Naive B cell (primary cell): ENCODE results near the gene AMBRA1. TPM values are rescaled to one million over a fixed set of nuclear protein-coding genes. Genes with fewer than 3 reads are reported as not detected.

Experiments used
- ATAC-seq, 2 donors: fragments of 150-1000 bp; cut with Tn5 transposase; 2 replicates each; pipeline ENCODE4 v1.10.0; 2021; ENCODE audit warnings: low read depth in 2 of 2, mild to moderate bottlenecking in 2 of 2, moderate library complexity in 2 of 2
- DNase-seq: peaks from one replicate; pipeline ENCODE4 v3.0.0; 2022
- H3K27ac Mint-ChIP-seq, 6 donors: one replicate each; pipeline ENCODE4 v1.8.0; 2020 to 2022; ENCODE audit warnings: mild to moderate bottlenecking in 6 of 6, mixed read lengths in 6 of 6, moderate library complexity in 5 of 6, inconsistent platforms in 2 of 6
- H3K27me3 Mint-ChIP-seq, 3 donors: one replicate each; pipeline ENCODE4 v1.8.0; 2021 to 2022; ENCODE audit warnings: mixed read lengths in 3 of 3, mild to moderate bottlenecking in 1 of 3
- H3K36me3 Mint-ChIP-seq, 2 donors: one replicate each; pipeline ENCODE4 v1.8.0; 2020 to 2022; ENCODE audit warnings: mixed read lengths in 2 of 2, inconsistent platforms in 1 of 2, mild to moderate bottlenecking in 1 of 2
- H3K4me1 Mint-ChIP-seq, 3 donors: one replicate each; pipeline ENCODE4 v1.8.0; 2020 to 2022; ENCODE audit warnings: mixed read lengths in 3 of 3, inconsistent platforms in 1 of 3, mild to moderate bottlenecking in 1 of 3, moderate library complexity in 1 of 3
- H3K4me3 Mint-ChIP-seq, 8 donors: one replicate each; pipeline ENCODE4 v1.8.0; 2020 to 2022; ENCODE audit warnings: mild to moderate bottlenecking in 8 of 8, mixed read lengths in 8 of 8, moderate library complexity in 8 of 8, inconsistent platforms in 2 of 8
- H3K9me3 Mint-ChIP-seq, 7 donors: one replicate each; pipeline ENCODE4 v1.8.0; 2020 to 2022; ENCODE audit warnings: mixed read lengths in 7 of 7, mild to moderate bottlenecking in 5 of 7, inconsistent platforms in 2 of 7, moderate library complexity in 1 of 7
- polyA plus RNA-seq, 6 donors: library from polyadenylated mRNA; unstranded; fragments of 300-500 nt; fragmentation: Illumina TruSeq; gene quantifications; one replicate each; pipeline ENCODE4 v1.2.3, GENCODE V29; 2021; ENCODE audit warnings: low read depth in 6 of 6

AMBRA1 gene
- polyA plus RNA-seq, 6 donors from 2014 or later = 6.6 to 11.3 (median 7.8) TPM

DNA sequence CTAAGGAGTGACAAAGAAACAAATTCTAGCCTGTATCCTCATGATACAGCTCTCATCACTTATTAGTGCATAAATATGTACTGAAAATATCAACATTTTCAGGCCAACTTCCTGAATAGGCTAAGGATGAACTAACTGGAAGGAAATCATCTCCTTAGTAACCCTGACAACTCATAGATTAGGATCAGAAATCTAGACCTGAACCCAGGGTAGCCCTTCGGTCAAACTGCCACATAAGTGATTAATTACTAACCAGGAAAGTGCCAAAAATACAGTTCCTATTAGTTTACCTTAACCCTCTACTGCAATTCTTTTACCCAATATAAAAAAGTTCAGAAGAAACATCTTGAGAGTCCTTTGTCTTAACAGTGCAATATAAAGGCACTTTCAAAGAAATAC is 40.0 kb downstream of the AMBRA1 start:
- no peaks in the 10 kb centered on the region for H3K27me3 Mint-ChIP-seq
- peaks cover 25 to 37% (median 34%) of the 10 kb centered on the region in 3 donors for H3K4me1 Mint-ChIP-seq
- no peaks in the 10 kb centered on the region for H3K9me3 Mint-ChIP-seq
- no peak overlapping the region for H3K4me3 Mint-ChIP-seq
- no peak for ATAC-seq
- no peaks in the 10 kb centered on the region for H3K36me3 Mint-ChIP-seq
- DNase-seq = no peak
- peak overlapping the region in 3 of 6 donors; percentile 18 to 60 (median 33) for H3K27ac Mint-ChIP-seq

DNA sequence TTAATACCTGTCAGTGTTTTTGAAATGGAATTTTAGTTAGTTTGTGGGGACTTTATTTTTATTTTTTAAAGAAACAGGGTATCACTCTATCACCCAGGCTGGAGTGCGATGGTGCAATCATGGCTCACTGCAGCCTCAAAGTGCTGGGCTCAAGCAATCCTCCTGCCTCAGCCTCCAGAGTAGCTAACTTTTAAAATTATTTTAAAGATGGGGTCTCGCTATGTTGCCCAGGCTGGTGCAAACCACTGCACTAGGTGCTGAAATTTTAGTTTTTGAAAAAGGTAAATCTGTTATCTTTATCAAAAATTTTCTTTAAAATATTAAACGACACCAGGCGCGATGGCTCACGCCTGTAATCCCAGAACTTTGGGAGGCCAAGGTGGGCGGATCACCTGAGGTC is 42.6 kb downstream of the AMBRA1 start:
- ATAC-seq (no peak), DNase-seq (no peak)
- H3K36me3 Mint-ChIP-seq = no peaks in the 10 kb centered on the region
- no peaks in the 10 kb centered on the region for H3K27me3 Mint-ChIP-seq
- no peaks in the 10 kb centered on the region for H3K9me3 Mint-ChIP-seq
- no peak overlapping the region for H3K27ac Mint-ChIP-seq
- H3K4me1 Mint-ChIP-seq = peaks cover 25 to 28% (median 27%) of the 10 kb centered on the region in 3 donors
- H3K4me3 Mint-ChIP-seq = peak overlapping the region in 1 of 8 donors; percentile 40

DNA sequence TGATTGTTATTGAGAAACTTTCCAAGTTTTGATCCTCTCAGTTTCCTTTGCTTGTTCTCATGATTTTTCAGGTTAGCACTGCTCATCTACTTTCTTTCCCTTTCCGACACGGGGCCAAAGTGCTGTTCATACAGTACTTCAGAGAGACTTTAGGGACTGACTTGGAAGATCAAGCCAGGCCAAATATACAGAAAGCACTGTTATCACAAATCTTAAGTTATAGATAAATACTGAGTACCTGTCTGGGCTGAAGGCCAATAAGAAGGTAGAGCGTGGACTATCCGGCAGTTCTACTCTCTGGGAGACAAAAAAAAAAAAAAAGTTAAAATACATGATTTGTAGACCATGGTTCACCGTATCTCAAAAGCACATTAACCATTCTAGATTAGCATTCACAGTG is 46.2 kb downstream of the AMBRA1 start:
- Mint-ChIP-seq H3K36me3 (peaks cover 5 to 14% of the 10 kb centered on the region in 2 donors), H3K27ac (peak overlapping the region in 1 of 6 donors; percentile 60), H3K4me1 (peaks cover 3 to 5% (median 4%) of the 10 kb centered on the region in 3 donors)

DNA sequence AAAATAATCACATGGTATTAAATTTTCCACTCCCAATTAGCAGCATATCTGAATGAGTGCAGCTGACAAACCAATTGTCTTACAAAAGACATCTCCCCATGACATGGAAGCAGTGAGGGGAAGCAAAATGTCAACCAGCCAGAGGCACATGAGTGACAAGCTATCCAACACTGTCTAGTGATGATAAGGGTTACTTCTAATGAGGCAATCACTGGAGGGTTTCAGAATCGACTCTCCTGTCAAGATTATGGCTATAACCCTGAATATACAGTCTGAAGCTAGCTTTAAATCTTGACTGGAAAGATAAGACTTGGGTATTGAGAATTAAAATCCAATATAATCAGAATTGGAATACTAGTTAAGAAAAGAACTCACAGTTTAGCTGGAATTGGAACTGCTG is 50.3 kb downstream of the AMBRA1 start:
- Mint-ChIP-seq H3K36me3 (peaks cover 14 to 15% of the 10 kb centered on the region in 2 donors), H3K9me3 (no peaks in the 10 kb centered on the region), H3K4me3 (no peak overlapping the region), H3K4me1 (peaks cover 0 to 5% (median 3%) of the 10 kb centered on the region in 3 donors), H3K27ac (peak overlapping the region in 1 of 6 donors; percentile 8), H3K27me3 (no peaks in the 10 kb centered on the region)
- no peak for DNase-seq
- ATAC-seq = no peak

More for the DNA sequence above, 46.2 kb downstream of the AMBRA1 start:
- H3K27me3 Mint-ChIP-seq = no peaks in the 10 kb centered on the region
- no peaks in the 10 kb centered on the region for H3K9me3 Mint-ChIP-seq
- no peak for DNase-seq
- ATAC-seq = no peak
- H3K4me3 Mint-ChIP-seq = no peak overlapping the region

DNA sequence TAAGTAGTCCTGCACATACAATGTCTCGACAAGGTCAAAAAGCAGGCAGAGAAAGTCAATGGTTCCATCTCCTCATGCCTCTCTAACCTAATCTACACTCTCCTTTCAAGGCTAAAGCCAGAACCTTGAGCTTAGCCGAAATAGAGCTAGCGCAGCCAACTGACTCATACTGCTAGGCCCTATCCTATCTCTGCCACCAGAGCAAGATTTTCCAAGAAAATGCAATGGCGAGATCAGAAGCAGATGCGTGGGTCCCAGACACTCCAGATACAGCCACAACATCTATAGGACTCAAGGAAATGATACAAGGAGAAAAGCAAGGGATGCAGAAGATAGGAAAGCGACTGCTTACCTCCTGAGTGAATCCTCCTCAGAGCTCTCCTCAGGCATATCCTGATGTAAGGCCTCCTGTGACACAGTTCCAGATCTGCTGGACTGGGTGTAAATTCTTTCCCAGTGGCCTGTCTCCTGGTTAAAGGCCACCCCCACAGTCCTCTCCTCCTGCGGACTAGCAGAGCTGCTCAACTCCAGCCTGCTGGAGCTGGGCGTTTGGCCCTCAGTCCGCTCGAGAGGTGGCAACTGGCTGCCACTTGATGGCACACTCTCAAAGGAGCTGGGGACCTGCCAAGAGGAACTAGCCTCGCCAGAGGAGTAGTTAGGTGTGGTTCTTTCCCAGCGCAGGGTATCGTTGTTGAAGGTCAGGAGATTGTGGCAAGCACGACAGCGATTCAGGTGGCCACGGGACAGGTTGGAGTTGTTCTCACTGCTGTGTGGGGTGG is 52.0 kb downstream of the AMBRA1 start:
- Mint-ChIP-seq H3K27me3 (no peaks in the 10 kb centered on the region), H3K4me1 (peaks cover 6 to 12% (median 7%) of the 10 kb centered on the region in 3 donors), H3K27ac (no peak overlapping the region), H3K4me3 (no peak overlapping the region), H3K9me3 (no peaks in the 10 kb centered on the region), H3K36me3 (peaks cover 14 to 15% of the 10 kb centered on the region in 2 donors)
- DNase-seq (no peak), ATAC-seq (no peak)

DNA sequence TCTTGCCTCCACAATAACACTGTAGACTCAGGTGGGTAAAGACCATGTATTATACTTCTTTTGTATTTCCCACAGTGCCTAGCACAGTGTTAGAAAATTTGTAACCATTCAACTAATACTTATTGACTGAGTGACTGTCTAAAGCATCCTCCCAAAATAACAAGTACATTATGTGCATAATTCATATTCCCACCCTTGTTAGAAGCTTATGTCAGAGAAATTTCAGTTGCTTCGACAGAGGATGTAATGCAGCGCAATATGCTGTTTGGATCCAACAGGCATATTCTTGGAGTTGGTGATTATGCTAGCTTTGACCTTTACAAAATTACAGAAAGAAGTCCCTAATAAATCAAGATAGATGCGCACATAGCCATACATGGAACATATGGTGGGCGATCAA is 53.0 kb downstream of the AMBRA1 start:
- Mint-ChIP-seq H3K4me3 (no peak overlapping the region), H3K27ac (no peak overlapping the region), H3K4me1 (peaks cover 6 to 20% (median 12%) of the 10 kb centered on the region in 3 donors), H3K36me3 (peaks cover 14 to 15% of the 10 kb centered on the region in 2 donors), H3K9me3 (no peaks in the 10 kb centered on the region), H3K27me3 (no peaks in the 10 kb centered on the region)
- ATAC-seq (no peak), DNase-seq (no peak)

DNA sequence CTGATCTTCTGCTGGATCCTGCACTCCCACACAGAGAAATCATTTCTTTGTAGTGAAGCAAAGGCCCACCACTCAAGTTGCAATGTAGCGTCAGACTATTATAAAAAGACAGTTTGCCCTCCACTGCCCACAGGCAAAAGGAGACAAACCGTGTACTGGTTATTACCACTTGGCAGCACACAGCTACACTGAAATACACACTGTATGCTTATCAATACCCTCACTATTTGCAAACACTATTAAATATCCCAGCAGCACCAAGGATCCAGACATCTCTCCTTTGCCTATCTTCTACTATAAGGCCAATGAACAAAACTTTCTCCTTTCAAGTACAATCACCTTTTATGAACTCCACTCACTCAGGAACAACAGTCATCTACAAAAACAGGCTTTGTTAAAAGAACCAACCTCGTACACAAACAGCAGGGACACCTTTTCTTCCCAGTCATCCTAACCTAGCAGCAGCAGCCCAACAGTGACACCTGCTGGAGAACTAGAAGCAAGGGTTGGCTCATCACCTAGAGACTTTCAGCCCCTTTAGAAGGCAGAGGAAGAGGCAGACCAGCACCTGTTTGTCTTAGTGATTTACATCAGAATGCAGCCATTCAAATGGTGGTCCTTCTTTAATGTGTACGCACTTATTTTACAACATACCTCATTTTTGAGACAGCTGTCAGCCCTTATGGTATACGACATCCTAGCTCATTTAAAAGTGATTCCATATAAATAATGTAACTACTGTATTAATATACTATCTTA is 56.1 kb downstream of the AMBRA1 start:
- H3K36me3 Mint-ChIP-seq = peaks cover 0 to 12% of the 10 kb centered on the region in 2 donors
- peak overlapping the region in 1 of 8 donors; percentile 45 for H3K4me3 Mint-ChIP-seq
- H3K4me1 Mint-ChIP-seq = peaks cover 18 to 27% (median 21%) of the 10 kb centered on the region in 3 donors
- ATAC-seq (peak; percentile 74 to 79), DNase-seq (peak; percentile 39)
- no peaks in the 10 kb centered on the region for H3K27me3 Mint-ChIP-seq
- no peaks in the 10 kb centered on the region for H3K9me3 Mint-ChIP-seq
- peak overlapping the region in 1 of 6 donors; percentile 29 for H3K27ac Mint-ChIP-seq

DNA sequence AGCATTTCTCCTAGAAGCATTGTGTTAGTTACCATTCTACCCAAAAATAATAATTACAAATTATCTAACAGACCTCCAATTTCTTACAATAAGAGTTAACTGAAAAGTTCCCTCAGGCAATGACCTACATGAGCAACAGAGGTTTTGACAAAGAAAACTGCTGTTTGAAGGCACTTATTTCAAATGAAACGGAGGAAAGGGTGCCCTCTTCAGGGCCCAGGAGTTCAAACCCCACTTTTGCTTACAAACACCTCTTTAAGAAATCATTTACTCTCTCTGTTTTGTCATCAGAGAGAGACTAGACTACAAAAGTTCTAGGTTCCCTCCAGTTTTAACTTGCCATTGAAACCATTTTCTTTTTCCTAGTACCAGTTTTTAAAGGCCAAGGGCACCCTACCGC is 56.7 kb downstream of the AMBRA1 start:
- peaks cover 18 to 25% (median 21%) of the 10 kb centered on the region in 3 donors for H3K4me1 Mint-ChIP-seq
- no peak overlapping the region for H3K27ac Mint-ChIP-seq
- DNase-seq (no peak), ATAC-seq (no peak)
- no peaks in the 10 kb centered on the region for H3K9me3 Mint-ChIP-seq
- no peaks in the 10 kb centered on the region for H3K27me3 Mint-ChIP-seq
- H3K4me3 Mint-ChIP-seq = peak overlapping the region in 1 of 8 donors; percentile 45
- peaks cover 0 to 8% of the 10 kb centered on the region in 2 donors for H3K36me3 Mint-ChIP-seq

DNA sequence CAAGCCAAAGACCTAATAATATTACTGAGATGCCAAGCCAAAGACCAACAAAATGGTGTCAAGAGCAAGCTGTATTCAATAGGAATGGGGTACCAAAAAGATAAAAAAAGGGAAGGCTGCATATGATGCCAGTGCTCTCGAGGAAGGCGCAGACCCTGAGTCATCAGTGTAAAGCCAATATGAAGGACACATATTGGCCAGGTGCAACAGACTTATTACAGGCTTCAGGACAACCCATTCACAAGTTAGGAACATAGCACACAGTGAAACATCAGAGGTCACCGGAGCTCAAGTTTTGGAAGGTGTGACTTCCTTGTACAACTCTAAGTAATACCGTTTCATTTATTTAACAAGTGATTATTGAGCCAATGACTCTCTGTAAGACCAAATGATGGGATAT is 58.1 kb downstream of the AMBRA1 start:
- no peaks in the 10 kb centered on the region for H3K27me3 Mint-ChIP-seq
- ATAC-seq (no peak), DNase-seq (no peak)
- no peaks in the 10 kb centered on the region for H3K36me3 Mint-ChIP-seq
- peaks cover 18 to 25% (median 24%) of the 10 kb centered on the region in 3 donors for H3K4me1 Mint-ChIP-seq
- H3K4me3 Mint-ChIP-seq = no peak overlapping the region
- H3K27ac Mint-ChIP-seq = peak overlapping the region in 1 of 6 donors; percentile 22
- no peaks in the 10 kb centered on the region for H3K9me3 Mint-ChIP-seq

DNA sequence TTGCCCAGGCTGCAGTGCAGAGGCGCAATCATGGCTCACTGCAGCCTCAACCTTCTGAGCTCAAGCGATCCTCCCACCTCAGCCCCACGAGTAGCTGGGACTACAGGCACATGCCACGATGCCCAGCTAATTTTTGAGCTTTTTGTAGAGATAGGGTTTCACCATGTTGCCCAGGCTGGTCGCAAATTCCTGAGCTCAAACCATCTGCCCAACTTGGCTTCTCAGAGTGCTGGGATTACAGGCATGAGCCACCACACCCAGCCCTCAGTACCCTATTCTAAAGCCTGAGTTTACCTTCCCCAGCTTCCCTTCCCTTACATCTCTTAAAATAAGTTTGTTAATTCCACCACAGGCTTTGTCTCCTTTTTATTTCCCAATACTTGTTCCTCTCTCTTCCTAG is 59.1 kb downstream of the AMBRA1 start:
- ATAC-seq = no peak
- no peaks in the 10 kb centered on the region for H3K27me3 Mint-ChIP-seq
- H3K4me3 Mint-ChIP-seq = no peak overlapping the region
- no peaks in the 10 kb centered on the region for H3K9me3 Mint-ChIP-seq
- DNase-seq = no peak
- H3K36me3 Mint-ChIP-seq = no peaks in the 10 kb centered on the region
- H3K4me1 Mint-ChIP-seq = peaks cover 22 to 31% (median 28%) of the 10 kb centered on the region in 3 donors
- peak overlapping the region in 3 of 6 donors; percentile 8 to 64 (median 21) for H3K27ac Mint-ChIP-seq

DNA sequence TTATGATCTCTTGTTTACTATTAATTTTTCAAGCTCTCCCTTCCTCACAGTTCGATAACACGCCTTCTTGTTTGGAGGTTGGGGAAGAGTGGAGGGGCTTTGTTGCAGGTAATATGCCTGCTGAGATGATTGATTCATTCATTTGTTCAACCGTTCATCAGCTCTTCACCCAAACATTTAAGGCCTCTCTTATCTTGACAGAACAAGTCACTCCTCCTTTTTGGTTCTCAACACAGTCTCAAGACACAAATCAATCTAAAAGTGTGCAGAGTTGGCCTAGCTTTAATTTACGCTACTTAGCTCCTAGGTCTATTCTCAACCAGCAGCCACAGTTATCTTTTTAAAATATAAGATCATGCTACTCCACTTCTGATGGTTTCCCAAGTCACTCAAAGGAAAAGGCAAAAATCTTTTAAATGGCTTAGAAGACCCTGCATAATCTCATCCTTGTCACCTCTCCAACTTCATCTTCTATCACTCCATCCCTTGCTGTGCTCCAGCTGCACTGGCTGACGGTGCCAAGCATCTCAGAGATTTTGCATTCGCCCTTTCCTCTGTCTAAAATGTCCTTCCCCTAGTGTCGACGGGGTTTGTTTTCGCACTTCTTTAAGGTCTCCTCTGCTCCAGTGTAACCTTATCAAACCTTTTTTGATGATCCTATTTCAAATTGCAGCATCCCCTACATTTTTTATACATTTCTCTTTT is 60.3 kb downstream of the AMBRA1 start:
- Mint-ChIP-seq H3K4me1 (peaks cover 32 to 43% (median 39%) of the 10 kb centered on the region in 3 donors), H3K4me3 (peak overlapping the region in 2 of 8 donors; percentile 10 to 56), H3K27me3 (no peaks in the 10 kb centered on the region), H3K27ac (peak overlapping the region in 3 of 6 donors; percentile 21 to 67 (median 63)), H3K9me3 (no peaks in the 10 kb centered on the region), H3K36me3 (no peaks in the 10 kb centered on the region)
- ATAC-seq (no peak), DNase-seq (no peak)

DNA sequence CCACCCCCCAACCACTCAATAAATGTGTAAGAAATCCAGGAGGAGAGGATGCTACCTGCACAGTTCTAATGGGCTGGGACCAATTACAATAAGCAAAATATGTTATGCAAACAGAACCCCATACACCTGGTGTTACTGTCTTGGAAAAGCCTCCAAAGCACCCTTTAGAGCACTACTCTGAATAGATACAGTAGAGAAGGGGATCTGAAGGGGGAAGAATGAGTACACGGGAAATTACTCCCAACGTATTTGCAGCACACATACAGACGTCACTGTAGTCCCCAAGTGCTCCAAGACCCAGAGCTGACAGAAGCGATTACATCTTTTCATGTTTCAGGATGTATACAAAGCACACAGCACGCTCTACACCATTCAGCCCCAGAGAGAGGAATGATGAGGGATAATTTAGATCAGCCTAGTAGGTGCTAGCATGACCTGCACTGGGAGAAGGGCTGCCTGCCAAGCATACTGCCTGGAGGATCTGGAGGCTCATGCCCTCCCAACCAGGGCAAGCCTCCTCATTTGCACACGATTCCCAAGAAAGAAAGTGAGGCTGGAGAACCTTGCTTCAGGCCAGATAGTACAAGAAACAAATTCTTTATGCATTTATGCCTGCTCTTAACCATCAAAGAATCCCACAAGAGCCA is 63.8 kb downstream of the AMBRA1 start:
- Mint-ChIP-seq H3K36me3 (peaks cover 0 to 5% of the 10 kb centered on the region in 2 donors), H3K27ac (peak overlapping the region in 1 of 6 donors; percentile 30), H3K9me3 (no peaks in the 10 kb centered on the region), H3K4me1 (peaks cover 31 to 39% (median 32%) of the 10 kb centered on the region in 3 donors), H3K4me3 (no peak overlapping the region), H3K27me3 (no peaks in the 10 kb centered on the region)
- no peak for DNase-seq
- ATAC-seq = no peak
